Stimulated activated CD4-positive, alpha-beta T cell treated with anti-CD3 and anti-CD28 coated beads, TNF-alpha, amount 100 ng/mL, for 4 hours (primary cell): ENCODE data around the gene PDZRN4.

Experiments used
- DNase-seq, 3 experiments: peaks; one replicate each; pipeline ENCODE4 v3.0.0-alpha.2; 2020; ENCODE audit warnings: low read depth in 3 of 3

Gene PDZRN4

DNA sequence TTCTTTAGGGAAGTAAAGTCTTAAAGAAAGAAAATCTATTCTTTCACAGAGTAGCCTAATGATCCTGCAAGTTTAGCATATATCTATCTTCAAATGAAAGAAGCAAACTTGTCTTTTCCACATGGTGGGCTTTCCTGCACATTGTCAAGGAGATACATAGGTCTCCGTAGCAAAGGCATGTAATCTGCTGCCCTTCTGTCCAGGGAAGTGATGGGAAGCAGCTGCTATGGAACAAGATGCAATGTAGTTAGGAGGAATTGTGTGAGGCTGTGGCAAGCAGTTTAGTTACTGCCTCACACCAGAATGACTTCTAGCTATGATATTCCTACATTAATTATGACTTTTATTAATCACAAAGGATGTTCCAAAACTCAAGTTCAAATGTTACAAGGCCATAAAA lies 174.4 kb downstream of the PDZRN4 start:
- no peak for DNase-seq

GRCh38 chr12:41362931-41363330 lies 174.8 kb downstream of the PDZRN4 start:
- DNase-seq = no peak

- DNase-seq = no peak
Measured at GRCh38 chr12:41364211-41364610, 176.1 kb downstream of the PDZRN4 start.

GRCh38 chr12:41365653-41366171 lies 177.6 kb downstream of the PDZRN4 start:
- no peak for DNase-seq

DNA sequence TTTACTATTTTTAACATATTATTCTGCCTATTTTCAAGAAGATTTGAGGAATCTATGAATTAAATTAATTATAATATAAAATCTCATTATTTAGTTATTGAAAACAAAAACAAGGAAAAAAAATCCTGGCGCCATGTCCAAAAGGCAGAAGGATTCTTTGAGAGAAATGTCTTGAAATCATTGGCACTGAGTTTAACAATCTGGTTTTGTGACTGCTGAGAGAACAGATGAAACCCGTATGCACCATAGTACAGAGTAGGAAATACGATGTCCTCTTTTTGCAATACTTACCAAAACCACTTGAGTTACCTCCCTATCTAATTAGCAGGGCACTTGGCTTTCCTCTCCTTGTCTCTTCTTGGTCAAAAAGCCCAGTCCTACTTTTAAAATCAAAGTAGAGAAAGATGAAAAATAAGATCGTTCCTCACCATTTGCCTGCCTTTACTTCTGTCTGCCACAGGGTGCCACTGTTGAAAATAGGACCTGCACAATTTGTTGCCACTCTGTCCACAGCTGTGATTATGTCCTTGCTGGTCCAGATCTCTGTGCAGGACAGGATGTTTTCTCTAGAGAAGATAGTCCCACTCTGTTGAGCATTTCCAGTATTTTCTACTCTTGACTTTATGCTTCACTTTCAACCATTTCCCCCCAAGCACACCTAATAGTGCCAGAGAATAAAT lies 179.7 kb downstream of the PDZRN4 start:
- no peak for DNase-seq

DNA sequence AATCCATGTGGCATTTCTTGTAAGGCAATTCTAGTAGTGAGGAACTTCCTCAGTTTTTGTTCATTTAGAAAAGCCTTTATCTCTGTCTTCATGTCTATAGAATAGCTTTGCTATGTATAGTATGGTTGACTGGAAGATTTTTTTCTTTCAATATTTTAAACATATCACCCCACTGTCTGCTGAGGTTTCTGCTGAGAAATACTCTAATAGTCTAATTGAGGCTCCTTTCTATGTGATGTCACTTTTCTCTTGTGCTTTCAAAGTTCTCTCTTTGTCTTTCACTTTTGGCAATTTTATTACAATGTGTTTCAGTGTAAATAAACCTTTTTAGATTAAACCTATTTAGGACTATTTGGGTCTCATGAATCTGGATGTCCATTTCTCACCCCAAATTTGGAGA lies 192.8 kb downstream of the PDZRN4 start:
- DNase-seq = no peak

GRCh38 chr12:41402801-41403200 lies 214.7 kb downstream of the PDZRN4 start:
- no peak for DNase-seq

DNA sequence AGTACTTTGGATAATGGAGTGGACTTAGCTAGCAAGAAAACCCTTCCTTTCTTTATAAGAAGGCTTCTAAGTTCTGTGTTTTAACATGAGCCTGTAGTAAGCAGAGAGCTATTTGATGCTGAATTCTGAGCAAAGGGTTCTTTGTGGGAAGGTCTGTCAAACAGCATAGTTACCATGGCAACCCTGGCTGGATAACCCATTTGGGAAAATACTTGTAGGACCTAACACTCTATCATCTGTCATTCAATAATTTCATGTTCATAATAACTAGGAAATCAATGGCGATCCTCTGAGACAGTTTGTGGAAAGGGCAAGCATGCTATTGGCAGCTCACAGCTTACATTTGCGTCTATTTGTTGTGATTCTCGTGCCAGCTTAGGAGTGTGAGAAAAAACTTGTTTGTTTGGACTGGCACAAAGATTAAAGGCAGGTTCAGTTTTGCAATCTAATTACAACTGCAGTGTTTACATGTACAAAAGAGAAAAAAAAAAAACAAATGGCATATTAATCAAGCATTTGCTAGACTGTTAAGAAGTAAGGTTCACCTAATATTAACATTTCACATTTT lies 219.2 kb downstream of the PDZRN4 start:
- DNase-seq = no peak

- DNase-seq = no peak
Measured at GRCh38 chr12:41409628-41410027, 221.5 kb downstream of the PDZRN4 start.

DNA sequence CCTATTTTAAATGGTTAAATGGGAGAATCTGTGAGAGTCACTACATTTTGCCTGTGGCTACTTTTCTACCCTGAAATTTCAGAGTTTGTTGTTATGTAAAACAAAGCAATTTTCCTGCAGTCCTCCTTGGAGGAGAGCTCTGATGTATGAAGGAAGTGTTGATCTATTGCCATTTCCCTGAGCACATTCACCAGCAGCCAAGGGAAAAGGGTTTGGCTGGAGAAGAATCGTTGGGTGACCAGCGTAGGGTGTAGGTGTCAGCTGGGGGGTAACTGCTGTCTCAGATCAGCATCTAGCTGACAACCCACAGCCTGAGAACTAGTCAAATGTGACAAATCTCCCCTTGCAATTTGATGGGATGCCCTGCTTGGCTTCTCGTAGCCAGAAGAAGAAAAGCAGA lies 230.5 kb downstream of the PDZRN4 start:
- no peak for DNase-seq

DNA sequence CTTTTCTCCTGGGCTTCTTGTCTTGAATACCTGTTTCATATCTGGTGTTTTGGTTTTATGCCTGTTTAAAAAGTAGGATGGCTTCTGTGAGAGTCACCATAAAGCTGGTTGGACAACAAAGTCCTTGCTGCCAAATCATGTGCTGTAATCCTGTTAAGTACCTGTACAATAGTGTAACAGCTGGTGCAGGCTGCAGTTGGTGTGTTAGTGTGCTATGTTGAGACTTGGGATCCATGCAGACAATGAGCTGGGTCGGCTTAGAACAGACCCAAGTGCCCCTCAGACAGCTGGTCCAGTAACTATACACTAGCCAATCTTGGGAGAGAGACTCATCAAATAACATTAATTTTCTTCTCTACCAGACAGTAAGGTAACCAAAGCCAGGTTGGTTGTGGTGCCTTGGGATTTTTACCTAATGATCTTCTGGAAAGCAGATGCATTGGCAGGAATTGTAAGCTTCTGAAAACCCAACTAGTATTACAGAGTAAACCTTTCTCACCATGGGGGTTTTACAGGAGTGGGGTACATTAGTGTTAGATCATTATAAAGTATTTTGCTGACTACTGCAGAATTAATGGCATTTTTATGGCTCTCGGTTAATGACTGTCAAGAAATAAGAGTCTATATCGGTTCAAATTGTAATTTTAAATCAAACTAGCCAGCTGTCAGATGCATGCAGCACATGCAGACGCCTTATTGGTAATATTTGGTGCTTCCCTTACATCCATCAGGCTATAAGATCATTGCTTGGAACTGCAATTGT lies 231.2 kb downstream of the PDZRN4 start:
- DNase-seq = no peak

GRCh38 chr12:41424651-41425050 lies 236.5 kb downstream of the PDZRN4 start:
- no peak for DNase-seq

GRCh38 chr12:41433460-41433859 lies 245.3 kb downstream of the PDZRN4 start:
- no peak for DNase-seq

DNA sequence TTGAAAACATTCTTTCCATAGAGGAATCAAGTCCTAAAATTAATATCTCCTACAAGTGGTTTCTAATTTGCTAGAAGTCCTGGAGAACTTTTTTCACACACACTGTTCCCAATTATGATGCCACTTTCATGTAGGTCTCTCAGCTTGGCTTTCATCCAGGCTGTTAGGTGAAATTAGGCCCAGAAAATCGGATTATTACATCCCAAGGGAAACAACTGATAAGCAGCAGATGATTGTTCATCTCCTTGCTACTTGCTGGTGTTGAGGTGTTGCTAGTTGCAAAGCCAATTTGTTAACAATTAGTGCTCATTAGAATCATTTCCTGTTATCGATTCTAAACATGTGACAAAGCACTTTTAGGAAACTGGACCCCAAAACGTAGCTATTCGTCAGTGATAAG lies 248.0 kb downstream of the PDZRN4 start:
- DNase-seq = no peak

- no peak for DNase-seq
Measured at GRCh38 chr12:41437563-41437962, 249.4 kb downstream of the PDZRN4 start.

GRCh38 chr12:41438854-41439541 lies 250.9 kb downstream of the PDZRN4 start:
- DNase-seq = no peak

DNA sequence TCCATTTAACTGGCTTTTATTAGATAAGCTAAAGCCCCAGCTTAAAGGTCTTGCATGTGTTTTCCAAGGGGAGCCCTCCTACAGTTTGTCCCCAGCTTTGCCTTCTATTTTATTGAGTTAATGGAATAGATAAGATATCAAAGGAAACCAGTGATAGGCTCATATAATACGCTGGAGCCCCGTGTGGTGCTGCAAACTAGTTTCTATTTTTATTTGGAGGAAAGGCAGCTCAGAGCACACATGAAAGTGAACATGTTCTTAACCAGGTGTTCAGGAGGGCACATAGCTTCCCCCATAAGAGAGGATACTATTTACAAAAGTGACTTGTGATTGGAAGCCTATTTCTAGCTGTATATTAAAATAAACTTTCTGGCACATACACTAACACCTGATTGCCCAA lies 251.7 kb downstream of the PDZRN4 start:
- no peak for DNase-seq

GRCh38 chr12:41441180-41441579 lies 253.1 kb downstream of the PDZRN4 start:
- no peak for DNase-seq

- DNase-seq = no peak
Measured at GRCh38 chr12:41442896-41443295, 254.8 kb downstream of the PDZRN4 start.

DNA sequence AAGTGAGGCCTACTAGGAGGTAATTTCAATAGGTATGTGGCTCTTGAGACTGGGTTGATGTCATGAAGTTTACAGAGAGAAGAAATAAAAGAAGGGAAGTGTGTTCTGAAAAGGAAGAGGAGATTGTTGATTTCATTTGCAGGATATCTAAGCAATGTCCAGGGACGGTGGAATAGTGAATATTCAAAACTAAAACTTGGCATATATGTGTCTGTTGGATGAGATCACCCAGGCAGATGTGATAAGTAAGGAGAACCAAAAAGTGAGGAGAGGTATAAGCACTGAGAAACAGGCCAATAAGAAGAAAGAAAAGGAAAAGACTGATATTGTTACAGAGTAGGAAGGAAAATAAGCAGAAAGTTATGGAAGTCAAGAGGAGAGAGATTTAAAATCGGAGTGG lies 255.6 kb downstream of the PDZRN4 start:
- no peak for DNase-seq

GRCh38 chr12:41452838-41453407 lies 264.8 kb downstream of the PDZRN4 start:
- no peak for DNase-seq

DNA sequence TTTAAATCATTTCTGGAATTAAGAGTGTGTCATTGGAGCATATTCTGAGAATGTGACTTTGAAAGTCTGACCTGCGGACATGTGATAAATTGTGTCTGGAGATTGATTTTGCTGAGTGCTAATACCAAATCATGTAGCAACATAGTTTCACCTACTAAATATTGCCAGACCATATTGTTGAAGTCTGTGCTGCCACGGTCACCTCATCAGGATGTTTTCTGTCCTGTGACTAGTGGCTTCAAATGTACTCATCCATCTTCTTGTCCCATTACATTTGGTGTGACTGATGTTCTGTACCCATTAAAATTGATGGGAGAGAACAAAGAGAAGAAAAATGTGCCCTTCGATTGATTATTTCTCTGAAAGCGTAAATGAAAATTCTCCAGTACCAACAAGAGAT lies 265.3 kb downstream of the PDZRN4 start:
- DNase-seq = no peak
